GM18505 (cell line): ENCODE results near the gene AGAP1.

ENCODE experiments used
- ATAC-seq: cut with Tn5 transposase; IDR thresholded peaks from one replicate; pipeline ENCODE4 v1.9.1; 2021; ENCODE audit not compliant: unreplicated experiment
- POLR2A ChIP-seq: IDR thresholded peaks from 4 replicates; pipeline ENCODE4 v1.6.1; 2011; ENCODE audit warnings: borderline replicate concordance; ENCODE audit not compliant: insufficient read depth, insufficient read length; ENCODE audit errors: extremely low read depth

The AGAP1 gene

GRCh38 chr2:235824331-235824730 lies 330.5 kb downstream of the AGAP1 start:
- no peak for ATAC-seq
- no peak for TF ChIP-seq POLR2A

DNA sequence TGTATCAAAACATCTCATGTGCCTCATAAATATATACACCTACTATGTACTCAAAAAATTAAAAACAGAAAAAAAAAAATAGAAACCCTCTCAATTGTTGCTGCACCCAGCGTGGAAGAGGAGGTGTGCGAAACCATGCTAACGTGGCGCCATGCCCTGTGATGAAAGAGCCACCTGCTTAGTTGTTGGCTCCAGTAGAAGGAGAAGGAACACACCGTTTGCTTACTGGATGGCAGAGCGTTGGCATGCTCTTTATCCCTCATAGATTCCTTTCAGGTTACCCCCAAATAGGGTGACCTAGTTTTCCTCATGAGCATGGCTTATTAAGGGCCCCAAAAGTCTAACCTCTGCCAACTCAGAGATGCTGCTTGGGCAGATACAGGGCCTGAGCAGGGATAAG lies 332.1 kb downstream of the AGAP1 start:
- ATAC-seq = no peak
- TF ChIP-seq POLR2A = no peak

GRCh38 chr2:235826826-235827225 lies 333.0 kb downstream of the AGAP1 start:
- no peak for ATAC-seq
- TF ChIP-seq POLR2A = no peak

DNA sequence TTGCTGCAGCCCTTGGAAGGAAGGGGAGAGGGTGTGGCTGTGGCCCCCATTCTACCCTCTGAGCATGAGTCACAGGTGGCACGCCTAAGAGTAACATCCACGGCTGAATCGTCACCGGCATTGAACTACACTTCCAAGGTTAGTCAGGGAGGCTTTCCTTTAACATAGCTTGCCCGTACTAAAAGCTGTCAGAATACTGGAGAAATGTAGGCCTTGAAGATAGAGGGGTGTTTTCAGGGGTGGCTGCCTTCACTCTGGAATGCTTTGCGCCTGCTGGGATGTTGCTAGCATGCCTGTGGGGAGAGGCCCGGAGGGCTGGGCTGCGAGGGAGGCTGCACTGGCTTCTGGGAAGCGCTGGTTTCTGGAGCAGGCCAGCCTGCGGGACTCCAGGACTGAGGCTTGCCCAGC lies 333.7 kb downstream of the AGAP1 start:
- TF ChIP-seq POLR2A = no peak
- no peak for ATAC-seq

DNA sequence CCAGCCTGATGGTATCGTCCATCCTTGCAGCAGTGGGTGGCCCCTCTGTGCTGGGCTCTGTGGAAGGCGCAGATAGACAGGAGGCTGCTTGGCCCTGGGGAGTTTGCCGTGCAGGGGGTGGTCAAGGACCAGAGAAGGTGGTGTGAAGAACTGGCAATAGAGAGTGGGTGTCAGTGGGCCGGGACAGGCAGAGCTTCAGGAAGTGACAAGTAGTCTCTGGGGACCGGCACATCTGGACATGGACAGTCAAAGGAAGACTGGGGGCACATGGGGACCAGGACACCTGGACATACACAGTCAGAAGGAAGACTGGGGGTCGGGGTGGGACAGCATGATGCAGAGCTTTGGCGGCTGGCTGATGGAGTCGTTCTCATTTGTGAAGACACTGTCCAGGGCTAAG lies 335.9 kb downstream of the AGAP1 start:
- ATAC-seq = no peak
- no peak for TF ChIP-seq POLR2A

GRCh38 chr2:235831755-235832154 lies 337.9 kb downstream of the AGAP1 start:
- TF ChIP-seq POLR2A = no peak
- no peak for ATAC-seq

GRCh38 chr2:235832941-235833340 lies 339.1 kb downstream of the AGAP1 start:
- ATAC-seq = no peak
- TF ChIP-seq POLR2A = no peak

GRCh38 chr2:235833971-235834620 lies 340.3 kb downstream of the AGAP1 start:
- ATAC-seq = no peak
- TF ChIP-seq POLR2A = no peak

DNA sequence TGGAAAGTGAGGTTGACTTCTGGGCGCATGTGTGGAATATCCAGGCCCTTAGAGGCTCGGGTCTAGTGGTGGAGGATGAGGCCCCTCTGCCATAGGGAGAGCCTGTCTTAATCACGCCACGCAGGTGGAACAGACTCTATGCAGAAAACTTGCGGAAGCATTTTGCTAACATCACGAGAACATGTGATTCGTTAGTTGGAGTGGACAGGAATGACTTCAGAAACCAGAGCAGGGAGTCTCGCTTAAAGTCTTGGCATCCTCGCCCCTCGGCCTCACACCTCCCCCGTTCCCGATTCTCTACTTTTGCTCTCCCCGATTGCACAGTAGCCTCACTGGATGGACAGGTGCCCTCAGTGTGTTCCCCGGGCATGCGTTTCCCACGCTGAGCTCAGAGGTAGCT lies 340.9 kb downstream of the AGAP1 start:
- ATAC-seq = no peak

GRCh38 chr2:235835810-235836209 lies 342.0 kb downstream of the AGAP1 start:
- no peak for ATAC-seq
- TF ChIP-seq POLR2A = no peak

More for the DNA sequence above, 340.9 kb downstream of the AGAP1 start:
- TF ChIP-seq POLR2A = no peak

DNA sequence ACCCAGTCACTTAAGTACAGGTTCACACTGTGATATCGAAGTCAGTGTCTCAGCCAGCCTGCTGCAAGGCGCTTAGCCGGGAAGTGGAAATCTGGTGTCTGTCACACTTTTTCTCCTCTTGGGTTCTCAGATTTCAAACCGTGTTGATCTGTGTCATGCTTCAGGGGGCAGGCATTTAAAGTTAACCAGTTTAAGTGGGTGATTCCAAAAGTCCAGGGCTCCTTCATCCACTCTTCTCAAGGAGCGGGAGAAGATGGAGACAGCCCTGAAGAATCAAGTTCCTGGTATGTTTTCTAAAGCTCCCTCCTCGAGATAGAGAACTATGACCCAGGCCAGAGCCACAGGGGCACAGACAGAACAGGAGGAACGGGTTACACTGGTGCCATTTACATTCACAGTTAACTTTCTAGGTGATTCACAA lies 342.7 kb downstream of the AGAP1 start:
- ATAC-seq = no peak
- TF ChIP-seq POLR2A = no peak

- TF ChIP-seq POLR2A = no peak
- ATAC-seq = no peak
Observed at GRCh38 chr2:235839226-235839625, 345.4 kb downstream of the AGAP1 start.

- no peak for ATAC-seq
Observed at GRCh38 chr2:235839974-235840373, 346.1 kb downstream of the AGAP1 start.

GRCh38 chr2:235841863-235842262 lies 348.0 kb downstream of the AGAP1 start:
- no peak for TF ChIP-seq POLR2A
- no peak for ATAC-seq

More at GRCh38 chr2:235839974-235840373, 346.1 kb downstream of the AGAP1 start:
- no peak for TF ChIP-seq POLR2A

- no peak for ATAC-seq
- no peak for TF ChIP-seq POLR2A
Observed at GRCh38 chr2:235842941-235843340, 349.1 kb downstream of the AGAP1 start.
